ENCODE results near the gene COL23A1. TPM values are rescaled to one million over a fixed set of nuclear protein-coding genes. Genes with fewer than 3 reads are reported as not detected.

COL23A1 gene
- total and polyA plus RNA-seq, 2 donors (not counting 1 experiment from before 2014, with no cell fraction given) = not detected

GRCh38 chr5:178237431-178238312 lies 352.5 kb downstream of the COL23A1 start:
- no peaks in the 10 kb centered on the region for H3K27me3 ChIP-seq (ENCODE audit: control insufficient read depth, insufficient read depth, low read length)
- no peak overlapping the region for H2AFZ ChIP-seq (ENCODE audit: low read length)
- H4K20me1 ChIP-seq (ENCODE audit: control insufficient read depth, extremely low read depth, insufficient read depth, low read length) = no peaks in the 10 kb centered on the region
- H3K9ac ChIP-seq (ENCODE audit: insufficient read depth, low read length) = no peak overlapping the region
- TF ChIP-seq EZH2 (IDR thresholded peaks at IDR 0.05; ENCODE audit: low read length, missing control alignments) (no peak), CTCF (conservative IDR thresholded peaks at IDR 0.05 in 1 of 2, IDR thresholded peaks at IDR 0.05 in 1 of 2; ENCODE audit: low read depth in 1 of 2, low read length in 2 of 2) (no peak)
- H3K4me3 ChIP-seq (replicated peaks in 1 of 4; ENCODE audit: control extremely low read depth in 1 of 4, insufficient read depth in 1 of 4, low read depth in 3 of 4, low read length in 4 of 4) = no peak overlapping the region
- H3K9me3 ChIP-seq (ENCODE audit: control insufficient read depth, insufficient read depth, low read depth, low read length) = no peaks in the 10 kb centered on the region
- H3K4me1 ChIP-seq (ENCODE audit: control insufficient read depth, extremely low read depth, insufficient read depth, low read length) = no peaks in the 10 kb centered on the region
- no peaks in the 10 kb centered on the region for H3K36me3 ChIP-seq (ENCODE audit: control insufficient read depth, insufficient read depth, low read length)
- no peaks in the 10 kb centered on the region for H3K79me2 ChIP-seq (ENCODE audit: control insufficient read depth, insufficient read depth, low read length)
- peak; percentile 32 to 57 for DNase-seq (ENCODE audit: low read depth in 2 of 2)
- H3K4me2 ChIP-seq (ENCODE audit: extremely low read depth, insufficient read depth, low read length) = no peak overlapping the region
- H3K27ac ChIP-seq (ENCODE audit: insufficient read depth, low read length) = no peak overlapping the region

GRCh38 chr5:178236679-178237078 lies 353.5 kb downstream of the COL23A1 start:
- Histone ChIP-seq H3K4me2 (ENCODE audit: extremely low read depth, insufficient read depth, low read length) (no peak overlapping the region), H2AFZ (ENCODE audit: low read length) (no peak overlapping the region), H3K36me3 (ENCODE audit: control insufficient read depth, insufficient read depth, low read length) (no peaks in the 10 kb centered on the region), H3K79me2 (ENCODE audit: control insufficient read depth, insufficient read depth, low read length) (peaks cover 4% of the 10 kb centered on the region), H3K27me3 (ENCODE audit: control insufficient read depth, insufficient read depth, low read length) (no peaks in the 10 kb centered on the region), H3K9me3 (ENCODE audit: control insufficient read depth, insufficient read depth, low read depth, low read length) (no peaks in the 10 kb centered on the region), H4K20me1 (ENCODE audit: control insufficient read depth, extremely low read depth, insufficient read depth, low read length) (no peaks in the 10 kb centered on the region), H3K27ac (ENCODE audit: insufficient read depth, low read length) (no peak overlapping the region), H3K9ac (ENCODE audit: insufficient read depth, low read length) (no peak overlapping the region), H3K4me1 (ENCODE audit: control insufficient read depth, extremely low read depth, insufficient read depth, low read length) (no peaks in the 10 kb centered on the region), H3K4me3 (replicated peaks in 1 of 4; ENCODE audit: control extremely low read depth in 1 of 4, insufficient read depth in 1 of 4, low read depth in 3 of 4, low read length in 4 of 4) (no peak overlapping the region)
- TF ChIP-seq CTCF (conservative IDR thresholded peaks at IDR 0.05 in 1 of 2, IDR thresholded peaks at IDR 0.05 in 1 of 2; ENCODE audit: low read depth in 1 of 2, low read length in 2 of 2) (no peak), EZH2 (IDR thresholded peaks at IDR 0.05; ENCODE audit: low read length, missing control alignments) (no peak)
- DNase-seq (ENCODE audit: low read depth in 2 of 2) = no peak

GRCh38 chr5:178236126-178236525 lies 354.1 kb downstream of the COL23A1 start:
- H3K27me3 ChIP-seq (ENCODE audit: control insufficient read depth, insufficient read depth, low read length) = no peaks in the 10 kb centered on the region

More at GRCh38 chr5:178236126-178236525, 354.1 kb downstream of the COL23A1 start:
- Histone ChIP-seq H3K27ac (ENCODE audit: insufficient read depth, low read length) (no peak overlapping the region), H4K20me1 (ENCODE audit: control insufficient read depth, extremely low read depth, insufficient read depth, low read length) (no peaks in the 10 kb centered on the region), H3K9ac (ENCODE audit: insufficient read depth, low read length) (no peak overlapping the region), H3K4me2 (ENCODE audit: extremely low read depth, insufficient read depth, low read length) (no peak overlapping the region), H3K9me3 (ENCODE audit: control insufficient read depth, insufficient read depth, low read depth, low read length) (no peaks in the 10 kb centered on the region), H3K4me1 (ENCODE audit: control insufficient read depth, extremely low read depth, insufficient read depth, low read length) (peaks cover 1% of the 10 kb centered on the region), H3K79me2 (ENCODE audit: control insufficient read depth, insufficient read depth, low read length) (peaks cover 9% of the 10 kb centered on the region), H2AFZ (ENCODE audit: low read length) (no peak overlapping the region), H3K4me3 (replicated peaks in 1 of 4; ENCODE audit: control extremely low read depth in 1 of 4, insufficient read depth in 1 of 4, low read depth in 3 of 4, low read length in 4 of 4) (no peak overlapping the region), H3K36me3 (ENCODE audit: control insufficient read depth, insufficient read depth, low read length) (peaks cover 1% of the 10 kb centered on the region)
- DNase-seq (ENCODE audit: low read depth in 2 of 2) = no peak
- no peak for TF ChIP-seq CTCF (conservative IDR thresholded peaks at IDR 0.05 in 1 of 2, IDR thresholded peaks at IDR 0.05 in 1 of 2; ENCODE audit: low read depth in 1 of 2, low read length in 2 of 2)
- TF ChIP-seq EZH2 (IDR thresholded peaks at IDR 0.05; ENCODE audit: low read length, missing control alignments) = no peak

All from fibroblast of lung (primary cell).